Suppressor macrophage (primary cell): ENCODE results near the gene ZNF280C.
"Not testable (repeated sequence)": the region's sequence is repeated elsewhere in the genome, so short reads cannot be mapped to it uniquely, and the experiment has no call there.

Source experiments
- DNase-seq, 4 experiments: peaks; one replicate each; pipeline ENCODE4 v3.0.0-alpha.2; 2020 to 2022
- total RNA-seq, 17 experiments: gene quantifications; one replicate each; lab custom pipeline; 2026; ENCODE audit warnings: mixed read lengths in 6 of 17, inconsistent platforms in 3 of 17; lab: John Stamatoyannopoulos, UW

Gene ZNF280C
- 2.5 to 11.5 (median 6.1) reads per million in 17 experiments for total RNA-seq

GRCh38 chrX:130268449-130269170 lies at the start of gene ZNF280C:
Gene ZNF280C, minus strand, starts transcription at chrX:130268899. Its CDS starts 8,450 bp downstream, at chrX:130260449.
- DNase-seq = peak; percentile 92 to 95 (median 94)

GRCh38 chrX:130304587-130305368 lies 36.1 kb upstream of the ZNF280C start:
- DNase-seq = no peak

- DNase-seq = no peak
These were observed 33.3 kb upstream of the ZNF280C start for GRCh38 chrX:130301977-130302376.

- no peak for DNase-seq
These were observed 32.7 kb upstream of the ZNF280C start for GRCh38 chrX:130301405-130301804.

- DNase-seq = no peak
These were observed 31.2 kb upstream of the ZNF280C start for GRCh38 chrX:130300010-130300282.

GRCh38 chrX:130299279-130300009 lies 30.7 kb upstream of the ZNF280C start:
- no peak for DNase-seq

- no peak for DNase-seq
These were observed 28.0 kb upstream of the ZNF280C start for GRCh38 chrX:130296743-130297142.

GRCh38 chrX:130296297-130296678 lies 27.6 kb upstream of the ZNF280C start:
- DNase-seq = no peak

- no peak for DNase-seq
These were observed 27.0 kb upstream of the ZNF280C start for GRCh38 chrX:130295519-130296296.

- DNase-seq = no peak
These were observed 18.5 kb upstream of the ZNF280C start for GRCh38 chrX:130287071-130287770.

GRCh38 chrX:130285710-130286109 lies 17.0 kb upstream of the ZNF280C start:
- no peak for DNase-seq

- no peak for DNase-seq
These were observed 16.4 kb upstream of the ZNF280C start for GRCh38 chrX:130285069-130285620.

- no peak for DNase-seq
These were observed 13.5 kb upstream of the ZNF280C start for GRCh38 chrX:130282151-130282550.

GRCh38 chrX:130280901-130281300 lies 12.2 kb upstream of the ZNF280C start:
- DNase-seq = no peak

- DNase-seq = not testable (repeated sequence)
These were observed 3.6 kb upstream of the ZNF280C start for GRCh38 chrX:130272253-130272652.

- not testable (repeated sequence) for DNase-seq
These were observed 692 bp upstream of the ZNF280C start for GRCh38 chrX:130269391-130269790.

- peak in 3 of 4 experiments; percentile 4 to 25 (median 12) for DNase-seq
These were observed 697 bp downstream of the ZNF280C start for GRCh38 chrX:130267956-130268448.

GRCh38 chrX:130264573-130264972 lies 4.1 kb downstream of the ZNF280C start:
- DNase-seq = no peak

GRCh38 chrX:130263016-130263415 lies 5.7 kb downstream of the ZNF280C start:
- DNase-seq = no peak

- DNase-seq = no peak
These were observed 6.5 kb downstream of the ZNF280C start for GRCh38 chrX:130262231-130262630.

- DNase-seq = no peak
These were observed 7.3 kb downstream of the ZNF280C start for GRCh38 chrX:130261296-130261893.
